Vagina (tissue), 2 donors: ENCODE measurements around the gene SCAMP5. TPM values are rescaled to one million over a fixed set of nuclear protein-coding genes. Genes with fewer than 3 reads are reported as not detected.

ENCODE experiments used
- DNase-seq, 2 donors: peaks; one replicate each; pipeline ENCODE4 v3.0.0-alpha.2; 2017; ENCODE audit errors: extremely low spot score in 2 of 2
- H3K27ac ChIP-seq: fragments of 200-600 bp; sonication (generic); one replicate; pipeline ENCODE4 v1.5.1; 2019
- H3K27me3 ChIP-seq: fragments of 200-600 bp; sonication (generic); one replicate; pipeline ENCODE4 v1.5.1; 2019
- H3K36me3 ChIP-seq, 2 donors: fragments of 200-600 bp; sonication (generic); one replicate each; pipeline ENCODE4 v1.5.1; 2017 to 2019
- H3K4me1 ChIP-seq: fragments of 200-600 bp; sonication (generic); one replicate; pipeline ENCODE4 v1.5.1; 2019
- H3K4me3 ChIP-seq, 2 donors: fragments of 200-600 bp; sonication (generic); 1 replicate in 1 of 2; 2 replicates in 1 of 2; pipeline ENCODE4 v1.5.1; 2016 to 2019
- H3K9me3 ChIP-seq: fragments of 200-600 bp; sonication (generic); one replicate; pipeline ENCODE4 v1.5.1; 2019
- CTCF ChIP-seq, 3 experiments: fragments of 450-650 bp in 2 of 3; fragments of 200-600 bp in 1 of 3; sonication (generic) in 1 of 3; IDR thresholded peaks; one replicate each; pipeline ENCODE4 v1.5.1; 2017 to 2019; ENCODE audit warnings: antibody characterized with exemption in 3 of 3, mild to moderate bottlenecking in 2 of 3, moderate library complexity in 2 of 3
- POLR2A ChIP-seq, 2 donors: fragments of 450-650 bp; IDR thresholded peaks; one replicate each; pipeline ENCODE4 v1.6.1; 2017; ENCODE audit warnings: antibody characterized with exemption in 2 of 2, mild to moderate bottlenecking in 2 of 2, moderate library complexity in 2 of 2
- POLR2AphosphoS5 ChIP-seq, 2 donors: sonication (generic); formaldehyde crosslinking; IDR thresholded peaks; one replicate each; pipeline ENCODE4 v1.9.0; 2017; ENCODE audit warnings: antibody characterized with exemption in 2 of 2, mild to moderate bottlenecking in 2 of 2, low read depth in 1 of 2; ENCODE audit not compliant: insufficient read depth in 1 of 2
- intact Hi-C: fragments of 100-400 bp; cut with DNase I; formaldehyde crosslinking; loops from one replicate; pipeline ENCODE4 v1.15.1; 2023
- total RNA-seq: library from RNA; depleted of rRNA; stranded (reverse); fragments of >200 nt; gene quantifications from one replicate; pipeline ENCODE4 v1.2.3, GENCODE V29; 2016

The SCAMP5 gene
- total RNA-seq, 1 donor from 2014 or later, result 6.6 TPM

GRCh38 chr15:74982183-74982582 is 13.2 kb upstream of the SCAMP5 start:
- no peaks in the 10 kb centered on the region for H3K4me1 ChIP-seq
- no peak for DNase-seq
- H3K36me3 ChIP-seq, result no peaks in the 10 kb centered on the region
- TF ChIP-seq POLR2A (IDR thresholded peaks at IDR 0.05), result no peak
- no peak for TF ChIP-seq POLR2AphosphoS5 (IDR thresholded peaks at IDR 0.05; ENCODE audit: insufficient read depth in 1 of 2, low read depth in 1 of 2)
- TF ChIP-seq CTCF (IDR thresholded peaks at IDR 0.05), result no peak
- no peaks in the 10 kb centered on the region for H3K9me3 ChIP-seq
- H3K27me3 ChIP-seq, result no peaks in the 10 kb centered on the region
- H3K27ac ChIP-seq, result no peak overlapping the region
- H3K4me3 ChIP-seq, result no peak overlapping the region
- intact Hi-C loops, result no loop called here

- Histone ChIP-seq H3K4me3 (no peak overlapping the region), H3K27me3 (no peaks in the 10 kb centered on the region), H3K9me3 (no peaks in the 10 kb centered on the region), H3K4me1 (no peaks in the 10 kb centered on the region), H3K27ac (no peak overlapping the region), H3K36me3 (no peaks in the 10 kb centered on the region)
- no peak for DNase-seq
- no peak for TF ChIP-seq POLR2A (IDR thresholded peaks at IDR 0.05)
- intact Hi-C loops, result no loop called here
Observed at GRCh38 chr15:74983725-74984231, 11.6 kb upstream of the SCAMP5 start.

- Histone ChIP-seq H3K27ac (no peak overlapping the region), H3K9me3 (no peaks in the 10 kb centered on the region), H3K36me3 (no peaks in the 10 kb centered on the region), H3K4me3 (no peak overlapping the region), H3K4me1 (no peaks in the 10 kb centered on the region), H3K27me3 (no peaks in the 10 kb centered on the region)
- no peak for DNase-seq
- intact Hi-C loops, result no loop called here
- no peak for TF ChIP-seq POLR2AphosphoS5 (IDR thresholded peaks at IDR 0.05; ENCODE audit: insufficient read depth in 1 of 2, low read depth in 1 of 2)
- no peak for TF ChIP-seq CTCF (IDR thresholded peaks at IDR 0.05)
- no peak for TF ChIP-seq POLR2A (IDR thresholded peaks at IDR 0.05)
Observed at GRCh38 chr15:74988007-74988800, 7.2 kb upstream of the SCAMP5 start.

- intact Hi-C loops, result no loop called here
- DNase-seq, result no peak
Observed at GRCh38 chr15:74989527-74989926, 5.8 kb upstream of the SCAMP5 start.

GRCh38 chr15:74992619-74993018 is 2.7 kb upstream of the SCAMP5 start:
- Histone ChIP-seq H3K27ac (no peak overlapping the region), H3K4me3 (no peak overlapping the region), H3K36me3 (no peaks in the 10 kb centered on the region), H3K4me1 (peaks cover 7% of the 10 kb centered on the region), H3K9me3 (no peaks in the 10 kb centered on the region), H3K27me3 (no peaks in the 10 kb centered on the region)
- TF ChIP-seq POLR2AphosphoS5 (IDR thresholded peaks at IDR 0.05; ENCODE audit: insufficient read depth in 1 of 2, low read depth in 1 of 2) (no peak), POLR2A (IDR thresholded peaks at IDR 0.05) (no peak), CTCF (IDR thresholded peaks at IDR 0.05) (no peak)
- intact Hi-C loops, result no loop called here
- no peak for DNase-seq

More at GRCh38 chr15:74989527-74989926, 5.8 kb upstream of the SCAMP5 start:
- TF ChIP-seq CTCF (IDR thresholded peaks at IDR 0.05) (no peak), POLR2A (IDR thresholded peaks at IDR 0.05) (no peak), POLR2AphosphoS5 (IDR thresholded peaks at IDR 0.05; ENCODE audit: insufficient read depth in 1 of 2, low read depth in 1 of 2) (no peak)
- H3K27me3 ChIP-seq, result no peaks in the 10 kb centered on the region
- H3K4me3 ChIP-seq, result no peak overlapping the region
- H3K27ac ChIP-seq, result no peak overlapping the region
- H3K9me3 ChIP-seq, result no peaks in the 10 kb centered on the region
- no peaks in the 10 kb centered on the region for H3K36me3 ChIP-seq
- H3K4me1 ChIP-seq, result no peaks in the 10 kb centered on the region
